ENCODE results near the gene COL21A1.

DNA sequence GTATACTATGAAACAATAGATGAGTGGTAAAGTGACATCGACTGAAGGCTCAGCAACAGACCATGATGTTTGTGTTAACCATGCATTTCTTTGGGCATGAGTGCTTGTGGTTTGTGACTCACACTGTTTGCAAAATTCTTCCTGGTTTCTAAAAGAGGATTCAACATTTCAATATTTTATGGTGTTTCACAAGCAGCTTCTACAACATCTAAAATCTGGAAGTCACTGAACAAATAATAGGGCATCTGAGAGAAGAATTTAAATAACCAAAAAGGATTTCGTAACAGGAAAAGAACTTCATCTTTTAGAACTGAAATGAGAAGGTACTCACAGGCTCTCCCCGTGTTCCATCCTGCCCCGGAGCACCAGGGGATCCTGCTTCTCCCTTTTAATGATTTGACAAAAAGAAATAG, 146.2 kb downstream of the COL21A1 start:
- TF ChIP-seq, protein P1, sequence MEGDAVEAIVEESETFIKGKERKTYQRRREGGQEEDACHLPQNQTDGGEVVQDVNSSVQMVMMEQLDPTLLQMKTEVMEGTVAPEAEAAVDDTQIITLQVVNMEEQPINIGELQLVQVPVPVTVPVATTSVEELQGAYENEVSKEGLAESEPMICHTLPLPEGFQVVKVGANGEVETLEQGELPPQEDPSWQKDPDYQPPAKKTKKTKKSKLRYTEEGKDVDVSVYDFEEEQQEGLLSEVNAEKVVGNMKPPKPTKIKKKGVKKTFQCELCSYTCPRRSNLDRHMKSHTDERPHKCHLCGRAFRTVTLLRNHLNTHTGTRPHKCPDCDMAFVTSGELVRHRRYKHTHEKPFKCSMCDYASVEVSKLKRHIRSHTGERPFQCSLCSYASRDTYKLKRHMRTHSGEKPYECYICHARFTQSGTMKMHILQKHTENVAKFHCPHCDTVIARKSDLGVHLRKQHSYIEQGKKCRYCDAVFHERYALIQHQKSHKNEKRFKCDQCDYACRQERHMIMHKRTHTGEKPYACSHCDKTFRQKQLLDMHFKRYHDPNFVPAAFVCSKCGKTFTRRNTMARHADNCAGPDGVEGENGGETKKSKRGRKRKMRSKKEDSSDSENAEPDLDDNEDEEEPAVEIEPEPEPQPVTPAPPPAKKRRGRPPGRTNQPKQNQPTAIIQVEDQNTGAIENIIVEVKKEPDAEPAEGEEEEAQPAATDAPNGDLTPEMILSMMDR (conservative IDR thresholded peaks at IDR 0.05 in 1 of 2, IDR thresholded peaks at IDR 0.05 in 1 of 2; ENCODE audit: low read depth in 1 of 2, low read length in 2 of 2): no peak
- no peak for TF ChIP-seq EZH2 (IDR thresholded peaks at IDR 0.05; ENCODE audit: low read length, missing control alignments)

Data from fibroblast of lung (primary cell).